Measurements from ENCODE around the gene SUFU.

Gene SUFU

DNA sequence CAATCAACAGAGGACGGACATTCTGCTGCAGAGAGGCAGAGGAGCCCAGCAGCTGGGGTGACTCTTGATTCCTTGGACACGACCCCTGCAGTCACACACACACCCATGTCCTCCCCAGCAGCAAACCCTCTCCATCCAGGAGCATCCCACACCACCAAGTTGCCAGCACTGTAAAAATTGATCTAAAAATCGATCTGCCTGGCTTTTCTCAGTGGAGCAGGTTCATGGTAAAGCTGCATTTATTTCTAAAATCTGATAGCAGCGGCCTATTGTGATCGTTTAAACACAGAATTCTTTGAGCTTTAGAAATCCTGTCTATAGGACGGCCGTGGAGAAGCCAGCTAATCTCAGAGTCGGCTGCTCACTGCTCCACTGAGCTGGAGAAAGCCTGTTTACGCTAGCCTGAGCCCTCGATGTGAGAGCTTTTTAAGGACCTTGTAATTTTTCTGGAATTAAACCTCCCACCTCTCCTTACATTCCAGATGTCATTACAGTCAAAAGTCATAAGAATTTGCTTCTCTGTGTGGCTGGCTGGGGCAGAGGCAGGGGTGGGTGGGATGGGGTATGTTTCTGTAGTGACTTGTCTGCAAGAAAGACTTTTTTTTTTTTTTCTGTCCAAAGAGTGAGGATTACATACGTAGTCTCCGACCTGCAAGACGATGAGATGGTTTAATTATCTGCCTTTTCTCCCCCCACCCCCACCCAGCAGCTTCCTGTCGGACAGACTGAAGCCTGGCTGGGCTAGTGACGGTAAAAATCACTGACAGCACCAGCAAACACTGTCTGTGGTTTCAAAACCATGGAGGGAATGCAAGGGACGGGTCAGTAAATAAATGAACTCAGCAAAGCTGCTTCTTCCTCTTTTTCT is 172.1 kb downstream of the SUFU start:
- DNase-seq: no peak

DNA sequence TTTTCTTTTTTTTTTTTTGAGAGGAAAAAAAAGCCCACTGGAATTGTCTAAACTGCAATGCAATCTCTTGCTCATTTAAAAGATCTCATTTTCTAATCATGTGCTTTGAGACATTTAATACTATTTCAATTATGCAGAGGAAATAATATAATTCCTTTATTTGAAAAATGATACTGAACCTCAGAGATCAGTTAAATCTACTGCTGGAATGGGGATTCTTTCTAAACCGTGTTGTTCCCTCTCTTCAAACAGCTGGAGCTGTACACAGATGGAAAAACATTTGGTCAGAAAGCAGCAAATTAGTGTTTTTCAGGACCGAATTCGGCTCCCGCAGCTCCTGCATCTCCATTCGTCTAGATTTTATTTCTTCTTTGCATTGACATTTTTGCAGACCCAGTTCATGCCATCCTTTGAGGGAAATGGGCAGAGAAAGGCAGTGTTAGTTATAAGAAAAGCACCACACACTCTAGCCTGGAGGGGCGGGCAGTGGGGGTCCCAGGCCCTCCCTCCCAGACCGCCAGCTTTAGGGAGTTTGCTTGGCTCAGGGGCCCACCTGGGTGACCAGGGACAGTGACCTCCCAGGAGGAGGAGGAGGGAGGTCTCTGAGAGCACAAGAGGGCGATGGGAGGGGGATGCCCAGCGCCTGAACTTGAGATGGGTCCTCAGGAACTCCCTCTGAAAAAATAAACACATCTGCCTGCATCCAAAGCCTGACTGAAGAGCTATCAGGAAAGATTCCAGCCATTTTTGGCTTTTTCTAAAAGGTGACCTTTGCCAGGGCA is 173.0 kb downstream of the SUFU start:
- no peak for DNase-seq

DNA sequence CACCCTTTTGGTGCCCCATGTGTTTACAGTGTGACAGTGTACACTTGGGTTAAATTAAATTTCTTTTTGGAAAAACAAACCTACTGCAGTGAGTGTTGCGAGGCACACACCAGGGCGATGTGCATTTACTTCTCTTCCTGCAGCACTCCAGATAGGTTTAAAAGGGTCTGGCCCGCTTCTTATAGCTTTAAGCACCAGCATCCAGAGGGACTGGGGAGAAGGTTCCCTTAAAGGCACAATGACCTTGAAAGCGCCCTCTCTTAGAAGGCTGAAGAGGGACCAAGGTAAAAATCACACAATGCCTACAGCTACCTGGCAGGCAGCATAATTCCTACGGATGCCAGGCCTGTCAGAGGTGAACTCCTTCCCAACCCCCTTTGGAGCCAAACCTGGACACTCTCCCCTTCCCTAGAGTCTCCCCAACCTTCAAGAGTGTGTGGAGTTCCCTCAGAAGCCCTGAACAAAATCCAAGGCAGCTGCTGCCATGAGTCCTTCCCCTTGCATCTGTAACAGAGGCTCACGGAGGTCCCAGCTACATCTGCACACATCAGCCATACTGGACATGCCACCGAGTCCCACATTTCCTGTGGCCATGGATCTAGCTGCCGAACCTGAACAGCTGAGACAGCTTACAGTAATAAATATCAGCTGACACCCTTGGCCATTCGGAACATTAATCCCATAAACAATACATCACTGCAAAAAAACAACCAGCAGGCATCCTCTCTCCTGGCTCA is 173.7 kb downstream of the SUFU start:
- no peak for DNase-seq

DNA sequence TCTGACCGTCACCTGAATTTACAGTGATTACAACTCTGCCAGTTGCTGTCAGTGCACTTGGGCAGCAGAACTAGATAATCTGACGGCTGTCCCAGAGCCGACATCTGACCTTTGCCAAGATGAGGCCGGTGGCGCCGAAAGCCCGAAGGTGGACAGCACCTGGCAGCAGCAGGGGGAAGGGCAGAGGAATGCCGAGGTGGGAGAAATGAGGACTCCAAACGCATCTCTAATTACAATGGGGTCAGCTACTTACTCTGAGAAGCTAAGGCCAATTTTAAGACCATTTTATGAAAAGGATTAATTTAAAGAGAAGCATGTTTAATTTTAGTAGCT is 174.3 kb downstream of the SUFU start:
- DNase-seq: no peak

DNA sequence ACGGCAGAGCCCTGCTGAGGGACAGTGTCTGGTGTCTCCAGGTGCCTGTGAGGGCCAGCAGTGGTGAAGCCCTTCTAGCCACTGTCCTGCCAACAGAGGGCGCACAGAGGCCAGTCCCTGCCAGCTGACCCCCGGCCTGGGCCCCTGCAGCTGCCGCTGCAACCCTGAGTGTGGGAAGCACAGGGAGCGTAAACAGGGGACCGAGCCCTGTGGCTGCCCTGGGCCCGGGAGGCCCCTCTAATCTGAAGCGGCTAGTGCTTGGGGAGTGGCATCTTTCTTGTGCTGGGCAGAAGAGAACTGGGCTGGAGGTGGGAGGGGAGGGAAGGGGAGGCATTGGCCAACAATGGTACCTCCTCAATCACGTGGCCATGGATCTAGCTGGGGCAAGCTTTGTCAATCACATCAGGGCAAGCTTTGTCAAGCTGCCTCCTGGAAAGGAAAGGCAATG is 175.1 kb downstream of the SUFU start:
- DNase-seq: no peak

DNA sequence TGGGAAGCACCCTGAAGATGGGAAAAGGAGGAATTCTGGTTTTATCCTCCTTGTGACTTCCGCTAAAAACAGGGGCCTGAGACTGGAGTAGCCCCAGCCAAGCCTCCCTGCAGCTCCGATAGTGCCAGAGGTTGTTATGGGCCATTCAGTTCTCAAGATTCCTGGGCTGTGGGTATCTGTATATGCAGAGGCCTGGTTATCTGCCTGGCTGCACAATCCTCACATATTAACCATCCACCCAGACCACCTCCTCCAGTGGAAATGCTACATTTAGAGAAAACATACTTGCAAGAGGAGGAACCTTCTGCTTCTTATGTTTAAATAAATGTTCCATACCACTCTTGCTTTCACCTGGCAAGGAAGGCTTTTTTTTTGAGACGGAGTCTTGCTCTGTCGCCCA is 175.8 kb downstream of the SUFU start:
- DNase-seq: no peak

DNA sequence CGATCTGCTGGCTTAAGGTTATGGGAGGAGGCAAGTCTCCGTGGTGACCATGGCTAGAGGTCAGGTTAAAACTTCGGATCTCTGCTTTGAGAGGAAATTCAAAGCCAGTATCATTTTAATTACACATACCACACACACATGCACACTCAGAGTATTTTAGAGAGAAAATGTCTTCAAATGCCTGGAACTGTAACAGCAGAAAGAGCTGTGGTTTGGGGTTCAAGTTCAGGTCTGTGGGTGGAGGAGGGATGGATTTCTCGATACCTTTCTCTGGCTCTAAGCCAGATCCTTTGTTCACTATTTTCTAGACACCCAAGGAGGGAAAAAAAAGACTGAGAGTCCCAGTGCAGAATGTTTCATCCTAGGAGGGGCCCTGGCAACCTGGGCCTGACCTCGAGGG is 177.9 kb downstream of the SUFU start:
- no peak for DNase-seq

DNA sequence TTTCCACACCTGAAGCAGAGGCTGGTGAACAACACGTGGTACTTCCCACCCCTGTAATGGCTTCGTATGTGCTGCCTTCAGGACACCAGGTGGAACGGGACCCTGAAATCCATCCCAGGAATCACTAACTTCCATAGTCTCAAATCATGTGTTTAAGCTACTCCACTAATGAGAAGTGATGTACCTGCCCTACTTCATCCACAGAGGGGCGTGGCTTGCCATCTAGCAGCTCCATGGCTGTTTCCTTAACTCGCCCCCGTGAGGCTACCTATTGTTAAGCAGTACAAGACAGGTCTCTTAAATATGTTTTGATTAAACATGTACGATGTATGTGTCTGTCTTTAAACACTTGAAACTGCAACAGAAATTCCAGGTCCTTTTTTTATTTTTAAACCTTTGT is 178.6 kb downstream of the SUFU start:
- no peak for DNase-seq

DNA sequence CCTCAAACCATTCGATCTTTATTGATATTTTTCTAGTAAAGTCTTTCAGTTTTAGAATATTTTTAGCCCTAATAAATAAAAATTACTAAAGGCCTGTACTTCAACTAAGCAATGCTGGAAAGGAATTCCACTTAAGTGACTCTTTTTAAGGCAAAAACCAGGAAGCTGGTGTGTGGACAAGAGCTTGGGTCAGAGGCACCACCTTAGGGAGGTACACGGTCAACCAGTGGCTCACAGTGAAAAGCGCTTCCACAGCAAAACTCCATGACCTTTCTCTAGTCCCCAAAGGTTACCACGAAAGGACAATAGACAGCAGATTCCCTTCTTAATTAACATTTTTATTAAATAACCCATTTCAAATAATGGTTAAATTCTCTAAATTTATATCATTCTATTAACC is 179.2 kb downstream of the SUFU start:
- DNase-seq: no peak

Measured in activated T-cell treated with anti-CD3 and anti-CD28 coated beads for 4 hours (primary cell).